Measurements from ENCODE around the gene CDKN1B.

DNA sequence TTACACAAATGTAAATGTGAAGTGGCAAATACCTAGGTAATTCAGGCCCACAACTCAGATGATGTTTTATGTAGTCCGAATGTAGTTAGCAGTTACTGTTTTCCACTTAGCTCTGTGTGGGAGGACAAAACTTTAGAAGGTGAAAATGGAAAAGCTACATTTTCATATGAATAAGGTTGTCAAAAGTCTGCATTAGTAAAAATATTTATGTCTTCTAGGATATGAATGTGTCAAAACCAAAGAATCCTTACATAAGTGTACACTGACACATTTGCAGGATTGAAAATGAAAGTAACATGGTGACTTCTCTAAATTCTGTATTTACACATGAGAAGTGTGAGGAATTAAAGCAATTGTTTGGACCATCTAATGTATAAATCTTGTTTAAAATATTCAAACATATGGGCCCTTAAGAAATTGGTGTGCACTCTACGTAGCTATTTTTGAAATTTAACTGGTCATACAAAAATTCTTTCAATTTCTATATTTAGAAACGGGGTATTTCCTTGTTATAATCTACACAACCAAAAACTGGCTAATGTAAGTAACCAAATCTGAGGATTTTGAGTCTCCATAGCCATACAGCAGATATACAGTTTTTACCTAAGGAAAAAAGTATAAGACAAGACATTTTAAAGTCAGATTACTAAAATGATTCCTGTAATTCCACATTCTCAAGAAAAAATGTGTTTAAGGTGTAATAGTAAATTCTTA is 5.4 kb downstream of the CDKN1B start:
- no peak for TF ChIP-seq ZNF274 (IDR thresholded peaks at IDR 0.05; ENCODE audit: low read depth, low read length)
- TF ChIP-seq SUZ12 (IDR thresholded peaks at IDR 0.05; ENCODE audit: extremely low read depth, insufficient read depth, insufficient read length), result no peak
- TF ChIP-seq YY1 (IDR thresholded peaks at IDR 0.05; ENCODE audit: insufficient read depth, insufficient read length), result no peak

All from NT2/D1 (cell line).